HCT116 (cell line): ENCODE measurements around the gene ITPR2. TPM values are rescaled to one million over a fixed set of nuclear protein-coding genes. Genes with fewer than 3 reads are reported as not detected.

Experiments
- ATAC-seq: fragments of 200-7000 bp; cut with Tn5 transposase; 2 replicates; pipeline ENCODE4 v1.9.1; 2020; ENCODE audit warnings: mild to moderate bottlenecking, moderate library complexity
- BruUV-seq: library from RNA; stranded (reverse); fragments of 400-500 nt; replicated peaks from 2 replicates; lab custom pipeline; 2021; lab: Mats Ljungman, UMichigan
- CTCF ChIA-PET: fragments of 300-600 bp; sonication (Branson Sonifier 250); formaldehyde crosslinking; loops from one replicate; lab custom pipeline; 2021; ENCODE audit warnings: antibody characterized with exemption; lab: Charles Lee
- POLR2A ChIA-PET: fragments of 300-600, 350-600 bp; sonication (Branson Sonifier 250); formaldehyde crosslinking; loops from one replicate; lab custom pipeline; 2021; ENCODE audit warnings: antibody characterized with exemption; lab: Charles Lee
- RAD21 ChIA-PET, 2 experiments: fragments of 300-600 bp; sonication (Branson Sonifier 250); formaldehyde crosslinking; loops; one replicate each; lab custom pipeline; 2023; ENCODE audit warnings: low total read pairs in 2 of 2; ENCODE audit not compliant: uncharacterized antibody in 2 of 2, unreplicated experiment in 2 of 2, low non-redundant PET in 1 of 2; lab: Charles Lee
- DNase-seq: peaks from one replicate; pipeline ENCODE4 v3.0.0-alpha.2; 2010; ENCODE audit warnings: low read depth, low spot score
- H2AFZ ChIP-seq: fragments of 200-600 bp; shearing (Covaris generic), sonication (generic); 2 replicates; pipeline ENCODE4 v1.6.1; 2017; ENCODE audit warnings: low read depth, mixed run types, mixed read lengths, antibody characterized with exemption, low read length; ENCODE audit not compliant: poor library complexity, severe bottlenecking
- H3K27ac ChIP-seq: 2 replicates; pipeline ENCODE4 v1.5.1; 2012; ENCODE audit warnings: low read depth, low read length
- H3K27me3 ChIP-seq: fragments of 200-600 bp; sonication (generic); 2 replicates; pipeline ENCODE4 v1.6.1; 2016; ENCODE audit warnings: mixed run types, low read length, mixed read lengths; ENCODE audit not compliant: insufficient read depth
- H3K36me3 ChIP-seq, 2 experiments: fragments of 200-500 bp in 1 of 2; fragments of 200-600 bp in 1 of 2; sonication (Bioruptor generic) in 1 of 2; sonication (generic) in 1 of 2; 2 replicates each; pipeline versions ENCODE4 v1.5.1 to v1.6.1; 2014 to 2016; ENCODE audit warnings: low read length in 2 of 2, inconsistent platforms in 1 of 2, mixed read lengths in 1 of 2, mixed run types in 1 of 2; ENCODE audit not compliant: insufficient read depth in 2 of 2, control insufficient read depth in 1 of 2
- H3K4me1 ChIP-seq, 2 experiments: fragments of 200-600 bp in 1 of 2; sonication (generic) in 1 of 2; 2 replicates each; pipeline versions ENCODE4 v1.5.1 to v1.6.1; 2012 to 2017; ENCODE audit warnings: low read length in 2 of 2, inconsistent platforms in 1 of 2, mild to moderate bottlenecking in 1 of 2, mixed read lengths in 1 of 2, mixed run types in 1 of 2, moderate library complexity in 1 of 2; ENCODE audit not compliant: insufficient read depth in 2 of 2, control insufficient read depth in 1 of 2
- H3K4me2 ChIP-seq: fragments of 200-600 bp; sonication (generic); 2 replicates; pipeline ENCODE4 v1.6.1; 2017; ENCODE audit warnings: mixed run types, low read length, mixed read lengths
- H3K4me3 ChIP-seq, 2 experiments: fragments of 200-600 bp in 1 of 2; sonication (generic) in 1 of 2; replicated peaks in 1 of 2; 2 replicates each; pipeline ENCODE4 v1.5.1; 2011 to 2016; ENCODE audit warnings: low read length in 2 of 2, control low read depth in 1 of 2, low read depth in 1 of 2, mild to moderate bottlenecking in 1 of 2, mixed read lengths in 1 of 2, mixed run types in 1 of 2
- H3K79me2 ChIP-seq: fragments of 200-600 bp; sonication (generic); 2 replicates; pipeline ENCODE4 v1.6.1; 2017; ENCODE audit warnings: mild to moderate bottlenecking, mixed run types, low read length, moderate library complexity, mixed read lengths; ENCODE audit not compliant: insufficient read depth
- H3K9ac ChIP-seq: fragments of 200-600 bp; sonication (generic); 2 replicates; pipeline ENCODE4 v1.6.1; 2016; ENCODE audit warnings: low read length, mixed read lengths
- H3K9me2 ChIP-seq: fragments of 200-600 bp; sonication (generic), shearing (Covaris generic); 2 replicates; pipeline ENCODE4 v1.6.1; 2017; ENCODE audit warnings: mixed run types, mild to moderate bottlenecking, moderate library complexity; ENCODE audit not compliant: insufficient read depth
- H3K9me3 ChIP-seq, 2 experiments: fragments of 200-500 bp in 1 of 2; fragments of 200-600 bp in 1 of 2; sonication (Bioruptor generic) in 1 of 2; sonication (generic) in 1 of 2; 2 replicates each; pipeline ENCODE4 v1.6.1; 2014 to 2017; ENCODE audit warnings: low read length in 2 of 2, mixed read lengths in 2 of 2, inconsistent platforms in 1 of 2, low read depth in 1 of 2, mild to moderate bottlenecking in 1 of 2, mixed run types in 1 of 2, moderate library complexity in 1 of 2; ENCODE audit not compliant: control insufficient read depth in 1 of 2, insufficient read depth in 1 of 2
- H4K20me1 ChIP-seq: fragments of 200-600 bp; sonication (generic), shearing (Covaris generic); 2 replicates; pipeline ENCODE4 v1.6.1; 2017; ENCODE audit warnings: mixed run types, mild to moderate bottlenecking, moderate library complexity; ENCODE audit not compliant: insufficient read depth
- EZH2 ChIP-seq: fragments of 200-600 bp; sonication (generic); IDR thresholded peaks from 2 replicates; pipeline ENCODE4 v1.6.1; 2017; ENCODE audit warnings: antibody characterized with exemption, mixed run types
- EZH2phosphoT487 ChIP-seq: fragments of 200-600 bp; IDR thresholded peaks from 2 replicates; pipeline ENCODE4 v1.6.1; 2018; ENCODE audit warnings: antibody characterized with exemption, borderline replicate concordance
- POLR2AphosphoS5 ChIP-seq: IDR thresholded peaks from 2 replicates; pipeline ENCODE4 v1.6.1; 2011; ENCODE audit warnings: mild to moderate bottlenecking, low read depth, low read length, moderate library complexity
- SIN3A ChIP-seq: IDR thresholded peaks from 2 replicates; pipeline ENCODE4 v1.6.1; 2012; ENCODE audit warnings: low read depth
- SRF ChIP-seq: IDR thresholded peaks from 2 replicates; pipeline ENCODE4 v1.6.1; 2012; ENCODE audit warnings: low read depth
- ZNF274 ChIP-seq: fragments of 200-500 bp; sonication (Bioruptor generic); IDR thresholded peaks from 2 replicates; pipeline ENCODE4 v1.6.1; 2014; ENCODE audit warnings: mild to moderate bottlenecking, low read depth, low read length, inconsistent platforms
- intact Hi-C: fragments of 100-400 bp; cut with micrococcal nuclease; formaldehyde crosslinking; loops from 2 replicates; pipeline ENCODE4 v1.10.0; 2022
- total RNA-seq: library from RNA; stranded (reverse); gene quantifications from one replicate; pipeline ENCODE4 v1.2.1, GENCODE V29; 2021; ENCODE audit not compliant: unreplicated experiment
- TF ChIP-seq, protein P1 (sequence below): IDR thresholded peaks from 2 replicates; pipeline ENCODE4 v1.6.1; 2012; ENCODE audit warnings: low read depth

Gene ITPR2
- total RNA-seq, 1 experiment from 2014 or later = 6.5 TPM

DNA sequence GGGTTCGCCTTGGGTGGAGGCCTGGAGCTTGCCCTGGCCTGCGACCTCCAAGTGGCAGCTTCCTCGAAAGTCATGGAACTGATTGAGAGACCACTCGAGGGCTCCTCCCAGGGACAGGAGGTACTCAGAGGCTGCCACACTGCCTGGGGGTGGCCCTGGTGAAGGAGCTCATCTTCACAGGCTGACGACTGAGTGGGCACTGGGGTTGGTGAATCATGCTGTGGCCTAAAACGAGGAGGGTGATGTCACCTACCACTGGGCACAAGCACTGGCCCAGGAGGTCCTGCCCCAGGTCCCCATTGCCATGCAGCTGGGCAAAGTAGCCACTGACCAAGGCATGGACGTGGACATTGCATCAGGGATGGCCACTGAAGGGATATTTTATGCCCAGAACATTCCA lies 32.1 kb downstream of the ITPR2 start:
- no peak overlapping the region for H3K4me3 ChIP-seq
- H3K4me1 ChIP-seq = peaks cover 8 to 11% of the 10 kb centered on the region in 2 experiments; a peak in 3 of 4 replicates
- H4K20me1 ChIP-seq = no peaks in the 10 kb centered on the region
- intact Hi-C loops = no loop called here
- H3K9me3 ChIP-seq = no peaks in the 10 kb centered on the region
- H3K4me2 ChIP-seq = no peak overlapping the region
- ChIA-PET POLR2A (no interaction called here), RAD21 (no interaction called here), CTCF (no interaction called here)
- ATAC-seq = no peak
- no TSS peak for BruUV-seq
- no peaks in the 10 kb centered on the region for H3K36me3 ChIP-seq
- H2AFZ ChIP-seq = no peak overlapping the region
- no peak overlapping the region for H3K27ac ChIP-seq
- no peaks in the 10 kb centered on the region for H3K27me3 ChIP-seq
- H3K9ac ChIP-seq = no peak overlapping the region
- no peaks in the 10 kb centered on the region for H3K79me2 ChIP-seq
- no peak for DNase-seq
- TF ChIP-seq EZH2 (no peak), SIN3A (no peak), SRF (no peak), POLR2AphosphoS5 (no peak), EZH2phosphoT487 (no peak), ZNF274 (no peak)
- TF ChIP-seq, protein P1, sequence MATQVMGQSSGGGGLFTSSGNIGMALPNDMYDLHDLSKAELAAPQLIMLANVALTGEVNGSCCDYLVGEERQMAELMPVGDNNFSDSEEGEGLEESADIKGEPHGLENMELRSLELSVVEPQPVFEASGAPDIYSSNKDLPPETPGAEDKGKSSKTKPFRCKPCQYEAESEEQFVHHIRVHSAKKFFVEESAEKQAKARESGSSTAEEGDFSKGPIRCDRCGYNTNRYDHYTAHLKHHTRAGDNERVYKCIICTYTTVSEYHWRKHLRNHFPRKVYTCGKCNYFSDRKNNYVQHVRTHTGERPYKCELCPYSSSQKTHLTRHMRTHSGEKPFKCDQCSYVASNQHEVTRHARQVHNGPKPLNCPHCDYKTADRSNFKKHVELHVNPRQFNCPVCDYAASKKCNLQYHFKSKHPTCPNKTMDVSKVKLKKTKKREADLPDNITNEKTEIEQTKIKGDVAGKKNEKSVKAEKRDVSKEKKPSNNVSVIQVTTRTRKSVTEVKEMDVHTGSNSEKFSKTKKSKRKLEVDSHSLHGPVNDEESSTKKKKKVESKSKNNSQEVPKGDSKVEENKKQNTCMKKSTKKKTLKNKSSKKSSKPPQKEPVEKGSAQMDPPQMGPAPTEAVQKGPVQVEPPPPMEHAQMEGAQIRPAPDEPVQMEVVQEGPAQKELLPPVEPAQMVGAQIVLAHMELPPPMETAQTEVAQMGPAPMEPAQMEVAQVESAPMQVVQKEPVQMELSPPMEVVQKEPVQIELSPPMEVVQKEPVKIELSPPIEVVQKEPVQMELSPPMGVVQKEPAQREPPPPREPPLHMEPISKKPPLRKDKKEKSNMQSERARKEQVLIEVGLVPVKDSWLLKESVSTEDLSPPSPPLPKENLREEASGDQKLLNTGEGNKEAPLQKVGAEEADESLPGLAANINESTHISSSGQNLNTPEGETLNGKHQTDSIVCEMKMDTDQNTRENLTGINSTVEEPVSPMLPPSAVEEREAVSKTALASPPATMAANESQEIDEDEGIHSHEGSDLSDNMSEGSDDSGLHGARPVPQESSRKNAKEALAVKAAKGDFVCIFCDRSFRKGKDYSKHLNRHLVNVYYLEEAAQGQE = no peak
- no peaks in the 10 kb centered on the region for H3K9me2 ChIP-seq
